Suprapubic skin (tissue), 4 donors: ENCODE results near the gene DGKB. TPM values are rescaled to one million over a fixed set of nuclear protein-coding genes. Genes with fewer than 3 reads are reported as not detected.

Source experiments
- DNase-seq, 2 donors: peaks; one replicate each; pipeline ENCODE4 v3.0.0-alpha.2; 2019; ENCODE audit warnings: low spot score in 2 of 2
- H3K27ac ChIP-seq: fragments of 200-600 bp; sonication (generic); one replicate; pipeline ENCODE4 v1.5.1; 2019
- H3K27me3 ChIP-seq: fragments of 200-600 bp; sonication (generic); one replicate; pipeline ENCODE4 v1.5.1; 2019
- H3K36me3 ChIP-seq: fragments of 200-600 bp; sonication (generic); one replicate; pipeline ENCODE4 v1.5.1; 2019
- H3K4me1 ChIP-seq: fragments of 200-600 bp; sonication (generic); one replicate; pipeline ENCODE4 v1.5.1; 2019
- H3K4me3 ChIP-seq: fragments of 200-600 bp; sonication (generic); one replicate; pipeline ENCODE4 v1.5.1; 2019; ENCODE audit warnings: mild to moderate bottlenecking
- H3K9me3 ChIP-seq: fragments of 200-600 bp; sonication (generic); one replicate; pipeline ENCODE4 v1.5.1; 2019
- EP300 ChIP-seq: sonication (generic); formaldehyde crosslinking; IDR thresholded peaks from one replicate; pipeline ENCODE4 v1.6.1; 2017; ENCODE audit warnings: antibody characterized with exemption
- POLR2A ChIP-seq, 2 donors: fragments of 450-650 bp; IDR thresholded peaks; one replicate each; pipeline ENCODE4 v1.6.1; 2017; ENCODE audit warnings: antibody characterized with exemption in 2 of 2, mild to moderate bottlenecking in 2 of 2, moderate library complexity in 2 of 2
- POLR2AphosphoS5 ChIP-seq, 3 donors: sonication (generic); formaldehyde crosslinking; IDR thresholded peaks; one replicate each; pipeline ENCODE4 v1.6.1; 2017; ENCODE audit warnings: antibody characterized with exemption in 3 of 3
- WGBS: methylation state at CpG from one replicate; pipeline ENCODE4 v1.1.5; 2018; 5-methylcytosine and 5-hydroxymethylcytosine counted together
- total RNA-seq, 4 donors: library from RNA; depleted of rRNA; stranded (reverse); fragments of >200 nt; gene quantifications; one replicate each; pipeline ENCODE4 v1.1.0, GENCODE V29; 2016
- TF ChIP-seq, protein P1 (sequence below), 2 donors: fragments of 200-600 bp in 1 of 2; fragments of 450-650 bp in 1 of 2; sonication (generic) in 1 of 2; IDR thresholded peaks; one replicate each; pipeline ENCODE4 v1.5.1; 2016 to 2019; ENCODE audit warnings: antibody characterized with exemption in 2 of 2, mild to moderate bottlenecking in 1 of 2, moderate library complexity in 1 of 2

Gene DGKB
- total RNA-seq, 4 donors from 2014 or later, result 0.17 to 0.30 TPM; not detected in 2

DNA sequence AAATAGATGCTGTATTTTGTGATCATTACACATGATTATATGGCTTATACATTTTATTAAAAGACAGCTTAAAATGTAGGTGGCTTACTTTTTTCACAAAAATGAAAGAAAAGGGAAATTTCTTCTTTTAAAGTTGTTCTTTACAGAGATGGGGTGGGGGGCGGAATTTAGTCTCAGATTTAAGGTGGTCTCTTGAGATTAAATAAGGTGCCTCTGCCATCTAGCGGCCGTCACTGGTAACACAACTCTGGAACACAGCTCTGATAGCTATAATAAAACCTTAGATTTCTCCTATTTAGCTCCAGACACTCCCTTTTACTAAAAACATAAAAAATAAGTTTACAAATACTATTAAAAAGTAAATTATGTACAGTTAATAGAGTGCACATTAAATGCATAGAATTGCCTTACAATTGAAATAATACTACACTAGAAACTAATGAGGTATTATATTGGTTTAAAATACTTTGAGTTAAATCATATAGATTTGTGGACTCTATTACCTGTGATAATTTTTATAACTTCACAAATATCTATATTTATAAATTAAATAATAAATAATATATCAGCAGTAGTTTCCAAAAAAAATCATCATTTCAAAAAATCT, 210.9 kb downstream of the DGKB start:
- no peaks in the 10 kb centered on the region for H3K36me3 ChIP-seq
- no peaks in the 10 kb centered on the region for H3K27me3 ChIP-seq
- no peaks in the 10 kb centered on the region for H3K4me1 ChIP-seq
- no peak for DNase-seq
- H3K4me3 ChIP-seq, result no peak overlapping the region
- TF ChIP-seq, protein P1, sequence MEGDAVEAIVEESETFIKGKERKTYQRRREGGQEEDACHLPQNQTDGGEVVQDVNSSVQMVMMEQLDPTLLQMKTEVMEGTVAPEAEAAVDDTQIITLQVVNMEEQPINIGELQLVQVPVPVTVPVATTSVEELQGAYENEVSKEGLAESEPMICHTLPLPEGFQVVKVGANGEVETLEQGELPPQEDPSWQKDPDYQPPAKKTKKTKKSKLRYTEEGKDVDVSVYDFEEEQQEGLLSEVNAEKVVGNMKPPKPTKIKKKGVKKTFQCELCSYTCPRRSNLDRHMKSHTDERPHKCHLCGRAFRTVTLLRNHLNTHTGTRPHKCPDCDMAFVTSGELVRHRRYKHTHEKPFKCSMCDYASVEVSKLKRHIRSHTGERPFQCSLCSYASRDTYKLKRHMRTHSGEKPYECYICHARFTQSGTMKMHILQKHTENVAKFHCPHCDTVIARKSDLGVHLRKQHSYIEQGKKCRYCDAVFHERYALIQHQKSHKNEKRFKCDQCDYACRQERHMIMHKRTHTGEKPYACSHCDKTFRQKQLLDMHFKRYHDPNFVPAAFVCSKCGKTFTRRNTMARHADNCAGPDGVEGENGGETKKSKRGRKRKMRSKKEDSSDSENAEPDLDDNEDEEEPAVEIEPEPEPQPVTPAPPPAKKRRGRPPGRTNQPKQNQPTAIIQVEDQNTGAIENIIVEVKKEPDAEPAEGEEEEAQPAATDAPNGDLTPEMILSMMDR (IDR thresholded peaks at IDR 0.05), result peak; percentile 57 to 68
- TF ChIP-seq POLR2A (IDR thresholded peaks at IDR 0.05), result no peak
- H3K27ac ChIP-seq, result no peak overlapping the region
- no peaks in the 10 kb centered on the region for H3K9me3 ChIP-seq
- 0% methylated on average over 3 of the region's 3 CpGs for WGBS

DNA sequence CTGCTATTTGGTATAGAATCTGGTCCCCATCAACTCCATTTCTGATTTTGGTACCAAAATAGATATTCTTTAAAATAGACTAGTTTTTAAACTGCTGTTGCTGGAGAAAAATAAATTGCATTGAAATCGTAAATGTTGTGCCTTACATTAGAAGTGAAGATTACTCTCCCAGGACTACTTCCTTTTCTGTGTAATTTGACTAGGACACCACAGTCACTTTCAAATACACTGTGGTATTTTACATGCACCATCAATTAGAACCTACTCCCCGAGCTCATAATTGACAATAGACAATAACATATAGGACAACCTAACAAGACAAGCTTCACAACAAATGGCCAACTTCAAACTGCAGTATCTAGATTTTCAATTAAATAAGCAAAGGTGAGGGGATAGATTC, 211.5 kb downstream of the DGKB start:
- TF ChIP-seq POLR2A (IDR thresholded peaks at IDR 0.05) (no peak), POLR2AphosphoS5 (IDR thresholded peaks at IDR 0.05) (no peak), EP300 (no peak)
- TF ChIP-seq, protein P1 (IDR thresholded peaks at IDR 0.05), result no peak
- H3K4me1 ChIP-seq, result no peaks in the 10 kb centered on the region
- WGBS, result 58% methylated on average over 2 of the region's 2 CpGs

DNA sequence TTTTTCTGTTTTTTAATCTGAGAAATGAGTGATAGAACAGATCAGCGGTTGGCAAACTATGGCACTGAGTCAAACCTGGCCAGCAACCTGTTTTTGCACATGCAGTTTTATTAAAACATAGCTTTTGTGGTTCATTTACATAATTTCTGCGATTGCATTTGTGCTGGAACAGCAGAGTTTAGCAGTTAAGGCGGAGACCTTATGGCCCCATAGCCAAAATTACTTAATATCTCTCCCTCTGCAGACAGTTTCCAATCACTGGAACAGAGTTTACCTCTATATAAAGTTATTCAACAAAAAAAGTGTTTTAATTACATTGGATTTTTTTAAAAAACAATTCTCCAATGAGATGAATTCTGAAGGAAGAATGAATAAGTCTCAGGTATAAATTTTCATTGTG, 212.1 kb downstream of the DGKB start:
- no peak for TF ChIP-seq POLR2AphosphoS5 (IDR thresholded peaks at IDR 0.05)
- TF ChIP-seq POLR2A (IDR thresholded peaks at IDR 0.05), result no peak
- TF ChIP-seq, protein P1 (IDR thresholded peaks at IDR 0.05), result no peak
- no peak for TF ChIP-seq EP300
- no peaks in the 10 kb centered on the region for H3K4me1 ChIP-seq
- no peak overlapping the region for H3K27ac ChIP-seq
- DNase-seq, result no peak
- 56% methylated on average over 3 of the region's 3 CpGs for WGBS
- no peaks in the 10 kb centered on the region for H3K36me3 ChIP-seq
- H3K9me3 ChIP-seq, result no peaks in the 10 kb centered on the region
- H3K4me3 ChIP-seq, result no peak overlapping the region
- no peaks in the 10 kb centered on the region for H3K27me3 ChIP-seq

More for the DNA sequence above, 211.5 kb downstream of the DGKB start:
- H3K4me3 ChIP-seq, result no peak overlapping the region
- no peaks in the 10 kb centered on the region for H3K36me3 ChIP-seq
- H3K27me3 ChIP-seq, result no peaks in the 10 kb centered on the region
- no peak for DNase-seq
- no peaks in the 10 kb centered on the region for H3K9me3 ChIP-seq
- H3K27ac ChIP-seq, result no peak overlapping the region

DNA sequence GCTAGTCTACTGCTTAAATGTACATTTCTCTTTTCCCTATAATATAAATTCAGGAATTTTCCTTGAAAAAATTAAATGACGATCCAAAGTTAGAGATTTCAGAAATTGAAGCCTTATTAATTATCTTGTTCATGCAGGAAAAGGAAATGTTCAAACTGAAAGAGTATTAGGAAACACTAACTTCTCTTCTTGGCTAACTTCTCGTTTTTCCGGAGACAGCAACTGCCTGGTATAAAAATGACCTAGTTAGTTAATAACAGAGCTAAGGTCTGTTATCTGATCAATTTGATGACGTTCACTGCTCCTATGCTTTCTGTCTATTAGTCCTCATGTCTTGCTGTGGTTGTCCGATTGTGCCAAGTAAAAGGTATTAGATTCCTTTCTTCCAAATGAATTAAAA, 212.5 kb downstream of the DGKB start:
- TF ChIP-seq POLR2A (IDR thresholded peaks at IDR 0.05), result no peak
- no peak for TF ChIP-seq EP300
- TF ChIP-seq, protein P1 (IDR thresholded peaks at IDR 0.05), result no peak
- no peak for TF ChIP-seq POLR2AphosphoS5 (IDR thresholded peaks at IDR 0.05)
- Histone ChIP-seq H3K4me1 (no peaks in the 10 kb centered on the region), H3K4me3 (no peak overlapping the region), H3K27me3 (no peaks in the 10 kb centered on the region), H3K27ac (no peak overlapping the region), H3K9me3 (no peaks in the 10 kb centered on the region), H3K36me3 (no peaks in the 10 kb centered on the region)
- WGBS, result 38% methylated on average over 5 of the region's 5 CpGs
- no peak for DNase-seq

DNA sequence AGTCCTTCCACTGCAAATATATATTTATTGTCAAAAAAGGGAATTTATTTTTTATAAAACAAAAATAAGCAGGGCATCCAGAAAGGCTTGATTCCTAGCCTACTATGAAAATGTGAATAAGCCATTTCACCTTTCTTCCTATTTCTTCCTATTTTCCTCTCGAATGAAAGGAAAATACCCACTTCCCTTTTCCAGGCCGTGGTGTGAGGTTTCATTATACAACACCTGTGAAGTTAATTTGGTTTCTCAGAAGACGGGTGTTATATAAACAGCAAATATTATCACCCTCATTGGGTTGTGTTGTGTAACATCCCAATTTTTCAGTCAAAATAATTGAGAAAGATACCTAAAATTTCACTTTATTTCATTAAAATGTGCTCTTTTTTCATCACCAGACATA, 214.3 kb downstream of the DGKB start:
- Histone ChIP-seq H3K36me3 (no peaks in the 10 kb centered on the region), H3K4me3 (no peak overlapping the region), H3K27ac (no peak overlapping the region), H3K9me3 (no peaks in the 10 kb centered on the region), H3K27me3 (no peaks in the 10 kb centered on the region), H3K4me1 (no peaks in the 10 kb centered on the region)
- WGBS, result 30% methylated on average over 3 of the region's 3 CpGs
- TF ChIP-seq, protein P1 (IDR thresholded peaks at IDR 0.05), result no peak
- TF ChIP-seq POLR2AphosphoS5 (IDR thresholded peaks at IDR 0.05), result no peak
- TF ChIP-seq EP300, result no peak
- no peak for TF ChIP-seq POLR2A (IDR thresholded peaks at IDR 0.05)
- no peak for DNase-seq
